Thyroid gland (tissue), 4 donors: ENCODE results near the gene PRRT2.

Source experiments
- CTCF ChIP-seq, 6 experiments: fragments of 200-600 bp in 3 of 6; fragments of 450-650 bp in 3 of 6; sonication (generic) in 3 of 6; IDR thresholded peaks; one replicate each; pipeline ENCODE4 v1.5.1; 2016 to 2019; ENCODE audit warnings: antibody characterized with exemption in 6 of 6, mild to moderate bottlenecking in 2 of 6, inconsistent platforms in 1 of 6, moderate library complexity in 1 of 6
- POLR2A ChIP-seq, 2 donors: fragments of 450-650 bp; IDR thresholded peaks; one replicate each; pipeline ENCODE4 v1.6.1; 2017; ENCODE audit warnings: antibody characterized with exemption in 2 of 2, mild to moderate bottlenecking in 2 of 2, moderate library complexity in 1 of 2

- TF ChIP-seq POLR2A (IDR thresholded peaks at IDR 0.05) (no peak), CTCF (IDR thresholded peaks at IDR 0.05) (no peak)
These were observed 13.4 kb downstream of the PRRT2 start for GRCh38 chr16:29825145-29826044.
